NCI-H69 (cell line): ENCODE measurements around the gene PHF2.
"Not testable (repeated sequence)": the region's sequence is repeated elsewhere in the genome, so short reads cannot be mapped to it uniquely, and the experiment has no call there.

Experiments
- DNase-seq: peaks from one replicate; lab custom pipeline; 2025; lab: John Stamatoyannopoulos, UW

Gene PHF2

DNA sequence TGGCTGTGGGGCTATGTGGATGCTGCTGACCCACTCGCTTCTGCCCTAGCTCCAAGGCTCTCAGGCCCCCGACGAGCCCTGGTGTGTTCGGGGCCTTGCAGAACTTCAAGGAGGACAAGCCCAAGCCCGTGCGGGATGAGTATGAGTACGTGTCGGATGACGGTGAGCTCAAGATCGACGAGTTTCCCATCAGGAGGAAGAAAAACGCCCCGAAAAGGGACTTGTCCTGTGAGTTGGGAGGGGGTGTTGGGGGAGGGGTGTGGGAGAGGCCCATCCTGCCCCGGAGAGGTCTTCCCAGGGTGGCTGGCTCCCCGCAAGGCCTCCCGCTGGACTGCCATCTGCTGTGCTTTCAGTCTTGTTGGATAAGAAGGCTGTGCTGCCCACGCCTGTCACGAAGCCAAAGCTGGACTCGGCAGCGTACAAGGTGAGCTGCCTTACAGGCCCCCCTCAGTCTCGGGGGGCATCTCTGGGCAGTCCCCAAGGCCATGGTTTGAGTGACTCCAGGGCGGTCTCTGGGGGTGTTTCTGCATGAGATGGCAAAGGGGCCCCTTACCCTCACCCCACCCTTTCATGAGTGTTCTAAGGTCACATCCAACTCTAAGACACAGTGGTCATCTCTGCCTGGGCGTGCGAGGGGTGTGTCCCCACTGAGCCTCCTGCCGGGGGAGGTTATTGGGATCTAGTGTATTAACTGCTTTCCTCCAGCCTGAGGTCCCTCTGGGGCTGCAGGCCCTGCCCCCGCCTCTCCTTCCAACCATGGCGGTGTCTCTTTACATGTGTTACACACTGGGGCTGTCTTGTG lies 89.5 kb downstream of the PHF2 start:
- DNase-seq = peak; percentile 14

DNA sequence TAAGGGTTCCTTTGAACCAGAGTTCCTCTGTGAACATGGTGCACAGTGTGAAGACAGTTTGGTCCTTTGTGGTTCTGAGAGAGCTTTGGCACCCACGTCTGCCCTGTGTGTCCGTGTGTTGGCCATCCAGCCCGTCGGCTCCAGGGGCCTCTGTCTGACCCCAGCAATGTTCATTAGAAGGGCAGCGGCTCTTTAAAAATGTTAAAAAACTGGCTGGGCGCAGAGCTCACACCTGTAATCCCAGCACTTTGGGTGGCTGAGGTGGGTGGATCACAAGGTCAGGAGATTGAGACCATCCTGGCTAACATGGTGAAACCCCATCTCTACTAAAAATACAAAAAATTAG lies 90.0 kb downstream of the PHF2 start:
- not testable (repeated sequence) for DNase-seq

GRCh38 chr9:93667006-93667405 lies 90.6 kb downstream of the PHF2 start:
- DNase-seq = no peak

- DNase-seq = no peak
Measured at GRCh38 chr9:93667627-93668026, 91.2 kb downstream of the PHF2 start.

DNA sequence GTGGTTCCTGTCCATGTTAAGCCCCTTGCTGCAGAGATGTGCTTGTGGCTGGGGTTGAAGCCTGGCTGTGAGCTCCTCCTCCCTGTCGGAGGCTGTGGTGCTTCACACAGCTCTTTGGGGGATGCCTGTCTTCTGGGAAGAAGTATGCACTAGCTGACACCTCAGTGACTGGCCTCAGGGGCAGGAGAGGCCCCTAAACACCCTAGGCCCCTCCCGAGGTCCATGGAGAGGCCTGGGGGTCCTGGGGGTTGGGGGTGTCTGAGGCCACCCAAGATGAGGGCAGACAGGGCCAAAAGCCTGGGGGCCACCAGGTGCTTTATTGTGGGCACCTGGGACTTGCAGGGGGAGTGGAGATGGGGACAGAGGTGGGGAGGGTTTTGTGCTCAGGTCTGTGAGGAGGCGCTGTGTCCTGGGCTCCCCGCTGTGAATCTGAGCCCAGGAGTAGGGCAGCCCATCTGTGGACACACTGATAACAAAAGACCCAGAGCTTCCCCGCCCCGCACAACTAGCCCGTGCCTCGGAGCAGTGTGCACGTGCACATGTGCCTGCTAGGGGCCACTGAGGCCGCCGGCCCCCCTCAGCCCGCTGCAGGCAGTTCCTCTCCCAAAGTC lies 92.0 kb downstream of the PHF2 start:
- no peak for DNase-seq

DNA sequence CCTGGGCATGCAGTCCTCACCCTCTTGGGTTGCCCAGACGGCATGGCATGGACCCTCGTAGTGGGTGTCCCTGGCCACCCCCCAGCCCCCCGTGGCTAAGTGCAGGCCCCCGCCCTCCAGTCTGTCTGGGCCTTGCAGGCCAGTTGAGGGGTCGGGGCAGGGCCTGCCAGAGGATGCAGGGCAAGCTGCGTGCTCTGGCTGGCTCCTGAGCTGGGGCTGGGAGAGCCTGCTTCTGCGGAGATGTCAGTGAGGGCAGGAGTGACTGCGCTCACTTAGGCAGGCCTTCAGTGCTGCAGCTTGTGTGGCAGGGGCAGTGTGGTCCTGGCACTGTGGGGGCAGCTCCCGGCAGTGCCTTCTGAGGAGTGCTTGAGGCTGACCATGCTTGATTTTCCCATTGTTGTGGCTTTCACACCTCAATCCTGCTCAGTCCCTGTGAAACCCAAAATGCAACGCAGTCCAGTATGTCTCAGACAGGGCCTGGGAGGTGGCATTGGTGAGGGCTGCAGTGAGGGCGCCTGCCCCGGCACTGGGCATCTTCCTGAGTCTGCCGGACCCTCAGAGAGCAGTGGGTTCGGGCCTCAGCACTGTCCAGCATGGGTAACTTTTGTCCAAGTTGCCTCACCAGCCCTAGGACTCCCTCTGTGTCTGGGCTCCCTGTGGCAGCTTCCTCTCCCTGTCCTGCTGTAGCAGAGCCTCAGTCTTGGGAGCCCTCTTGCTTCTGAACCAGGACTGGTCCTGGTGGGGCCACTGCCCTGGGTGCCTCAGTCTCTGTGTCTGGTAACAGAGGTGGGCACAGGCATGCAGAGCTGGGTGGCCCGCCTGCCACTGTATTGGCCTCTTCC lies 93.0 kb downstream of the PHF2 start:
- DNase-seq = no peak

GRCh38 chr9:93669958-93670207 lies 93.5 kb downstream of the PHF2 start:
- no peak for DNase-seq

DNA sequence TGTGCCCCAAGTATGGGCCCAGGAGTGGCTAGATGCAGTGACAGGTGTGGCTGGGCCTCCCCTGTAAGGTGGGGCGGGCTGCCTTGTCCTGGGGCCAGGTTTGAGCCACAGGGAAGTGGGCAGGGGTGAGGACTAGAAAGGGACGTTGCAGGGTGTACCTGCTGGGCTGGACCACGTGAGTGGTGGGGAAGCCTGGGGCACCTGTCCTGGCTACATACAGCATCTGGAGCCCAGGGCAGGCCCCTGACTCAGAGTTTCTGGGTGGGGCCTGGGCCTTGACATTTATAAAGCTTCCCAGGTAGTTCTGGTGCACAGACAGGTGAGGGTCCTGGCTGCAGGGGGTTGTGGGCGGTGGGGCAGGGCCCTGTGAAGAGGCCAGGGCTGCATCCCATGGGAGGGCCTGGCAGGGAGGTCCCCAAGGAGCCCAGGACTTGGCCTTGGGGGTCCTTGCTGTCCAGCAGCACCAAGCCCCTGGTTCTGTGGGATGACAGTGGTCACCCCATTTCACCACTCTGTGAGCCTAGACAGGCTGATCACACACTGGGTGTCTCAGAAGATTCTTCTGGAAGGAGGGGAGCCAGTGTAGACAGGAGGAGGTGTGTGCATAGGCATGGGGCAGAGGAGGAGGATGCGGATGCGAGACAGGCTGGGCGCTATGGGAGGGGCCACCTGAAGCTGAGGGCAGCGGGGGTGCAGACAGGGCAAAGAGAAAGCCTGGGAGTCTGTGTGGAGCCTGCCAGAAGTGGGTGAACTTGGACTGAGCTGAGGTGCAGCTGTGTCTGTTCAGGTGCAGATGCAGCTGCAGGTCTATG lies 94.0 kb downstream of the PHF2 start:
- DNase-seq = no peak

- no peak for DNase-seq
Measured at GRCh38 chr9:93671020-93671338, 94.6 kb downstream of the PHF2 start.

GRCh38 chr9:93672330-93673020 lies 96.1 kb downstream of the PHF2 start:
- not testable (repeated sequence) for DNase-seq

DNA sequence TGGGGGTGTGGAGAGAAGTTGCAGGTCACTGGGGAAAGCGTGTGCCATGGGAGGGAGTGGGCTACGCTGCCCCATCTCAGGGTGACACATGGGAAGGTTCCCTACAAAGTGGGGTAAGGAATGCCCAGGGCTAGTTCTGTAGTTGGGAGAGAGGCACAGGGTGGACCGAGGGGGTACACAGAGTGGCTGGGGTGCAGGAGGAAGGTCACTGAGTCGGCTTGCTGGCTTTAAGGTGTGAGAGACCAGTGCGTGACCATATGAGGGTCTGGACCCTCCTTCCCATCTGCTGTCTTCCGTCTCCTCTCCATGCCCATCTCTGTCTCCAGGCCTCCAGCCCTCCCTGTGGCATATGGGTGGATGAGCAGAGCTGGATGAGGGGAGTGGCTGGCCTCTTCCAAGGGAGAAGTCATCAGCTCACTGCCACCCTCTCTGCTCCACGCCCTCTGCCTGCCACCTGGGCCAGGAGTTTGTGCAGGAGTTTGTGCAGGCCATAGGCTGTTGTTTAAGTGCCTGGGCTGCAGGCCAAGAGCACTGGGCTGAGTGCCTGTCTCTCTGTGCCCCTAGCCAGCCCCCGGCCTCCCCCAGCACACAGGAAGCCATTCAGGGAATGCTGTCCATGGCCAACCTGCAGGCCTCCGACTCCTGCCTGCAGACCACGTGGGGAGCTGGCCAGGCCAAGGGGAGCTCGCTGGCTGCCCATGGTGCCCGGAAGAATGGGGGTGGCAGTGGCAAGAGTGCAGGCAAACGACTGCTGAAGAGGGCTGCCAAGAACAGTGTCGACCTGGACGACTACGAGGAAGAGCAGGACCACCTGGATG lies 96.8 kb downstream of the PHF2 start:
- peak; percentile 18 for DNase-seq

GRCh38 chr9:93673839-93674334 lies 97.5 kb downstream of the PHF2 start:
- DNase-seq = no peak

- no peak for DNase-seq
Measured at GRCh38 chr9:93674580-93675335, 98.4 kb downstream of the PHF2 start.

DNA sequence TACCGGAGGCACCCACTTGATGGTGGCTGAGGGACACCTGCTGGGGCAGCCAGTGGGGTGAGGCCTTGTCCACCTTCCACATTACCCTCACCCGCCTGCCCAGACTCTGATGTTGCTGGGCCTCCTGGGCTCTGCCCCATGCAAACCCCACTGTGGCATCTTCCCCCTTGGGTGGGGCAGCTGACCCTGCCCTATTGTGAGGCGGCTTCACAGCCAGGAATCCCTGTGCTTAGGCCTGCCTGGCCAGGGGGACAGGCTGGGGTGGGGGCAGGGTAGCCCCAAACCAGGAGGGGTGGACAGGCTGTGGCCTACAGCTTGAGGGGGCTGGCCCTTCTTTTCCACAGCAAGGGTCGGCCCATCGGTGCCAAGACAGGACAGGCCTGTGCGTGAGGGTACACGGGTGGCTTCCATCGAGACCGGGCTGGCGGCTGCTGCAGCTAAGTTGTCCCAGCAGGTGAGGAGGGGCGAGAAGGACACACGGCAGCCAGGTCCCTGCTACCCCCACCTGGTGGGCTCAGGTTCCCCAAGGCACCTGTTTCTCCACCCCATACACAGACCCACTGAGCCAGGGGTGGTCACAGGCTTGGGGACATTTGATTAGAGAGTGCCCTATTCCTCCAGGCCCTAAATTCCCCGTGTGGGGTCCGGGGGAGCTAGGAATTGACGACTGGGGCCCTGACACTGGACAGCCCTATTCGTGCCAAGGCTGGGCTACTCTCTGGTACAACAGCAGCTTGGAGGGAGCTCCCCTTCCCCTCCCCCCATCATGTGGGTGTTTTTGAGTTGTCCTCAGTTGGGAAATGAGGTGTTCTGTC lies 99.2 kb downstream of the PHF2 start:
- no peak for DNase-seq

- DNase-seq = no peak
Measured at GRCh38 chr9:93676310-93677047, 100.1 kb downstream of the PHF2 start.

GRCh38 chr9:93677048-93677571 lies 100.7 kb downstream of the PHF2 start:
- no peak for DNase-seq

DNA sequence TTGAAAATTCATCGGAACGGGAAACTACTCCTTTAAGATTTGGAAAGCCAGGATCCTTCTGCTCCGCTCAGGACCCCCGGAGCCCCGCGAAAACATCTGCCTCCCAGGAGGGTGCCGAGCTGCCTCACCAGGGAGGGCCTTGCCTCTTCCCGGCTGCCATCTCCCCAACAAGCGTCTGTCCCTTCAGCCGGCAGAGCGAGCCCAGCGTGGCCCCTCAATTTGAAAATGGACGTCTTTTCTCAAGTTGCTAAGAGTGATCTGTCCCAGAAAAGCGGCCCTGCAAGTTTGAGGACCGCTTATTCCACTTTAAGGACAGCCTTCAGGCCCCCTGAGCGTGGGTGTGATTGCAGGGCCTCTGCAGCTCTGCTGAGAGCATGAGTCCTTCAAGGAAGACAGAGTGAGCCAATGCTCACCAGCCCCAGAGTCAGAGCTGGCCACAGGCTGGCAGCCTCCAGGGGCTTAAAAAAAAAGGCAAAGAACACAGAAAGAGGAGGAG lies 101.3 kb downstream of the PHF2 start:
- DNase-seq = no peak
